Right lobe of liver (tissue), 4 donors: ENCODE data around the gene SHISA9.

Experiments
- POLR2A ChIP-seq: fragments of 450-650 bp; IDR thresholded peaks from one replicate; pipeline ENCODE4 v1.6.1; 2017; ENCODE audit warnings: antibody characterized with exemption, mild to moderate bottlenecking
- TF ChIP-seq, protein P1 (sequence below), 4 donors: fragments of 200-600 bp in 3 of 4; fragments of 450-650 bp in 1 of 4; IDR thresholded peaks; one replicate each; pipeline versions ENCODE4 v1.5.1 to v1.8.0; 2016 to 2022; ENCODE audit warnings: antibody characterized with exemption in 4 of 4, mild to moderate bottlenecking in 2 of 4
- donor health status: DM: no; HTN: no; CAD: no.
- donor health status: DM: no; HTN: no; CAD: no.
- donor health status: DM: no; HTN: yes; CAD: no.

DNA sequence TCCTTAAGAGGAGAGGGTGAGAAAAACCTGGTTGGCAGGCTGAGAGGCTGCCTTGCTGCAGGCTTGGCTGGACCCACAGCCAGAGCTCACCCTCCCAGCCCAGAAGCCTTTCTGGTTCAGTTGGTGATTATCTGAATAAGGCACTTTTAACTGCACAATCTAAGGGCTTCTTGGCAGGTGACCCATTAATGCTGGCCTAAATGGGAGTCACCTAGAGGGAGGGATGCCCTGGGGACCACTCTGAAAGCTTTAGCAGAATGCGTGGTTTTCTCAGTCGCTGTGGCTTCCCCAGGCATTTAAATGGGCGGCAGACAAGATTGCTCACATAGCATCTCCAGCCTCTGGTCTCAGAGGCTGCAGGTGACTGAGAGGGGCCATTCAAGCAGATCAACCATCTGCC lies 33.2 kb upstream of the SHISA9 start:
- TF ChIP-seq, protein P1, sequence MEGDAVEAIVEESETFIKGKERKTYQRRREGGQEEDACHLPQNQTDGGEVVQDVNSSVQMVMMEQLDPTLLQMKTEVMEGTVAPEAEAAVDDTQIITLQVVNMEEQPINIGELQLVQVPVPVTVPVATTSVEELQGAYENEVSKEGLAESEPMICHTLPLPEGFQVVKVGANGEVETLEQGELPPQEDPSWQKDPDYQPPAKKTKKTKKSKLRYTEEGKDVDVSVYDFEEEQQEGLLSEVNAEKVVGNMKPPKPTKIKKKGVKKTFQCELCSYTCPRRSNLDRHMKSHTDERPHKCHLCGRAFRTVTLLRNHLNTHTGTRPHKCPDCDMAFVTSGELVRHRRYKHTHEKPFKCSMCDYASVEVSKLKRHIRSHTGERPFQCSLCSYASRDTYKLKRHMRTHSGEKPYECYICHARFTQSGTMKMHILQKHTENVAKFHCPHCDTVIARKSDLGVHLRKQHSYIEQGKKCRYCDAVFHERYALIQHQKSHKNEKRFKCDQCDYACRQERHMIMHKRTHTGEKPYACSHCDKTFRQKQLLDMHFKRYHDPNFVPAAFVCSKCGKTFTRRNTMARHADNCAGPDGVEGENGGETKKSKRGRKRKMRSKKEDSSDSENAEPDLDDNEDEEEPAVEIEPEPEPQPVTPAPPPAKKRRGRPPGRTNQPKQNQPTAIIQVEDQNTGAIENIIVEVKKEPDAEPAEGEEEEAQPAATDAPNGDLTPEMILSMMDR (IDR thresholded peaks at IDR 0.05): no peak
- no peak for TF ChIP-seq POLR2A
